Activated naive CD4-positive, alpha-beta T cell treated with anti-CD3 and anti-CD28 coated beads, Interleukin-2, amount 50 U/mL, for 16 hours (primary cell): Measurements from ENCODE around the gene SMPDL3B.

Experiments
- DNase-seq: peaks from one replicate; pipeline ENCODE4 v3.0.0-alpha.2; 2020

The SMPDL3B gene

DNA sequence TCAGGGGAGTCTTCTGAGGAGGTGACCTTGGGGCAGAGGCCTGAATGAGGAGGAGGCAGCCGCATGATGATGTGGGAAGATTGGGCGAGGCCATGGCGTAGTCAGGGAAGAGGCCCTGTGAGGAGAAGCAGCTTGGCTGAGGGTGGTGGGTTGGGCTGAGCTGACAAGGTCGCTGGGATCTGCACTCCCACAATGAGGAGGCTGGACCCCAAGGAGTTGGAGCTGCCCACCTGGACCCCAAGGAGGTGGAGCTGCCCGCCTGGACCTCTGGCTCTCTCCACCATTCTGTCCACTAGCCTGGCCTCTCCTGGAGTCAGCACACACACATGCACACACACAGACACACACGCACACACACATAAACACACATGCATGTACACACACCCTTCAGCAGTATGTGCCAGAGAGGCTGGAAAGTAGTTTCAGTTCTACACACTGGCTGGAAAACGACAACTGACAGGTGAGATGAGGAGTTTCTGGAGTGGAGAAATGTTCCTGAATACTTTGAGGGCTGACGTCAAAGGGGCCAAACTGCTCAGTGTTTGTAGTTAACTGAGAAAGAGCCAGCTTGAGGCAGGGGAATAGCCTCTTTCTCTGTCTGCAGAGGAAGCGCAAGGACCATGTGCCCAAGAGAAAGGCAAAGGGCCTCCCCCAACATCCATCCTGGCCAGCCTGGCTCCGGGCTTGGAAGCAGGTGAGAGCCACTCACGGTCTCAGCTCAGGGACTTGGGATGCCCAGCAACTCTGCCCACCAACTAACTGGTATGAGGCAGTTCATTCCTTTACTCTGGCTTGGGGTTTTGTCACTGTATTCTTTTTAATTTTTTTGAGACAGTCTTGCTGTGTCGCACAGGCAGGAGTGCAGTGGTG lies 7.1 kb downstream of the SMPDL3B start:
- no peak for DNase-seq

GRCh38 chr1:27945020-27945419 lies 10.2 kb downstream of the SMPDL3B start:
- no peak for DNase-seq

DNA sequence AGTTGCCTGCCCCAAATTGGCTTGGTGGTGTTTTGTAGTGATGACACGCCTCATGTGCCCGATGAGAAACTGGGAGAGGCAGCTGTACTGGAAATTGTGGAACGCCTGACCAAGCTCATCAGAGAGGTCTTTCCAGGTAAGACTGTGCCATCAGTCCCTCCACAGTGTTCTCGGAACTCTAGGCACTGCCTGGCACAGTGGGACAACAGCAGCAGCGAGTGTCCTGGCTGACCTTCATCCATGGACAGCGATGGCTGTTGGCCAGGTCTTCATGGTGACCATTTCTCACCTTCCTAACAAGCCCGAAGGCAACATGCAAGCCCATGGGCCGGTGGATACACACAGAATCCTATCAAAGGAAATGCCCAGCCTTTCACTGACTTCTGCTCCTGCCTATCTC lies 14.2 kb downstream of the SMPDL3B start:
- no peak for DNase-seq

GRCh38 chr1:27951396-27951795 lies 16.6 kb downstream of the SMPDL3B start:
- no peak for DNase-seq

DNA sequence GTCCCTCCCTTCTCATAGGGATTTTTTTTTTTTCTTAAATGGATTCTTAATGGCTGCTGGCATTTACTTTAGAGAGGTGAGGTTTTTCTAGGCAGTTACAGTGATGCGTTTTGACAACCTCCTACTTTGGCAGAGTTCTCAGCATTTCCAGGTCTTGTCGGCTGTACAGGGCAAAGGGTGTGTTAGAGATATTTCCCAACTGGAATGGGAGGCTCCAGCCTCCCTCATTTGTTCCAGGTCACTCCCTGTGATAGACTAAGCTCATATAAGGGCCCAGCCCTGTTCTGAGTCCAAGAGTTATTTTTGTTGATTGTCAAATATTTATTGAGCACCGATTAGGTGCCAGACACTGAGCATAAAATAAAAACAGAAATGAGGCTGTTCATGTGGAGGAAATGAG lies 17.3 kb downstream of the SMPDL3B start:
- no peak for DNase-seq

DNA sequence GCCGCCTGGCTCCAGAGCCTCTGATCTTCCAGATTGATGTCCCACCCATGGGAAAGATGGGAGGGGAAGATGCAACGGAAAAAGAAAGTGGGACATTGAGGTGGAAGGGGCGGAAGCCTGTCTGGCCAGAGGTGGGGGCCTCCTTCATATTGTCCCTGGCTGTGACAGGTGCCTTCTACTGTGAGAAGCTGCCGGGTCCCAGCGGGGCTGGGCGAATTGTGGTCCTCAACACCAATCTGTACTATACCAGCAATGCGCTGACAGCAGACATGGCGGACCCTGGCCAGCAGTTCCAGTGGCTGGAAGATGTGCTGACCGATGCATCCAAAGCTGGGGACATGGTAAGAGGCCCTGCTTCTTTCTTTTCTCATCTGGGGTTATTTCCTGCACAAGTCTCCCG lies 19.4 kb downstream of the SMPDL3B start:
- no peak for DNase-seq

DNA sequence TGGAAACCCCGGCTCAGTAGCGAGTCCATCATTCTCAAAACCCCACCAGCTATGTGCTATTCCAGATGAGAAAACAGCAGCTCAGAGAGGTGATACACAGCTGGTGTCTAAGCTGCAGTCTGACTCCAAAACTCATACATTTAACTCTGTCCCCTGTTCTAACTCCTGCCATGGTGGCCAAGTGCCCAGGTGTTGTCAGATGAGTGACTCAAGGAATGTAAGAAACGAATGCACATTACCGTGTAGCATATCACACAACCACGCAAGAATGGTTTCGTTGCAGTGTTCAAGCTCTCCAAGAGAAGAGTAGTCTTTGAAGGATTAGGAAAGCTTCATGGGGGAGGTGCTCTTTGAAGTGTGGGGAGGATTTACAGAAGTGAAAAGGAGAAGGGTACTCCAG lies 20.3 kb downstream of the SMPDL3B start:
- DNase-seq, result no peak

GRCh38 chr1:27956761-27957160 lies 22.0 kb downstream of the SMPDL3B start:
- no peak for DNase-seq

- DNase-seq, result no peak
These were observed 22.9 kb downstream of the SMPDL3B start for GRCh38 chr1:27957655-27958054.

DNA sequence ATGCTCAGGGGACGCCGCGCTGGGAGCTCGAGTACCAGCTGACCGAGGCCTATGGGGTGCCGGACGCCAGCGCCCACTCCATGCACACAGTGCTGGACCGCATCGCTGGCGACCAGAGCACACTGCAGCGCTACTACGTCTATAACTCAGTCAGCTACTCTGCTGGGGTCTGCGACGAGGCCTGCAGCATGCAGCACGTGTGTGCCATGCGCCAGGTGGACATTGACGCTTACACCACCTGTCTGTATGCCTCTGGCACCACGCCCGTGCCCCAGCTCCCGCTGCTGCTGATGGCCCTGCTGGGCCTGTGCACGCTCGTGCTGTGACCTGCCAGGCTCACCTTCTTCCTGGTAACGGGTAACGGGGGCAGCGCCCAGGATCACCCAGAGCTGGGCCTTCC lies 23.7 kb downstream of the SMPDL3B start:
- DNase-seq, result no peak

DNA sequence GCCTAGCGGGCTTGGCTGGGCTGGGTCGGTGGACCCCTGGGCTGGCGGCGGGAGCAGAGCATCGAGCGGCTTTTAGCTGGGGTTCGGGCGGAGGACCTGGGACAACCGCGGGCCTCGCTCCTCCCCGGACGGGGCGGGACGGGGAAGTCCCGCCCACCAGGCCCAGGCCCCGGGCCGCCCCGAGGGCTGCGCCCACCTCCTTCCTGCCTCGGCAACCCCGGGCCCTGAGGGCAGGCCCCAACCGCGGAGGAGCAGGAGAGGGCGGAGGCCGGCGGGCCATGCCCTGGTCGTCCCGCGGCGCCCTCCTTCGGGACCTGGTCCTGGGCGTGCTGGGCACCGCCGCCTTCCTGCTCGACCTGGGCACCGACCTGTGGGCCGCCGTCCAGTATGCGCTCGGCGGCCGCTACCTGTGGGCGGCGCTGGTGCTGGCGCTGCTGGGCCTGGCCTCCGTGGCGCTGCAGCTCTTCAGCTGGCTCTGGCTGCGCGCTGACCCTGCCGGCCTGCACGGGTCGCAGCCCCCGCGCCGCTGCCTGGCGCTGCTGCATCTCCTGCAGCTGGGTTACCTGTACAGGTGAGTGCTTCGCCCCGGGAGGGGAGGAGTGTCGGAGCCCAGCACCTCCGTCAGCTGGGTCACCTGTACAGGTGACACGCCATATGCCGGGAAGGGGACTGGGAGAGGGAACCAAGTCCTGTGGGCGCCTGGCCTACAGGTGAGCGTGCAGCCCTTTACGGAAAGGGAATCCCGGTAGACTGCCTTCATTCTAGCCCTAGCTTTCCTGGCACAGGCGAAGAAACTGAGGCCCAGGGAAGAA lies 25.2 kb downstream of the SMPDL3B start, which contains the start of gene XKR8:
Gene XKR8 (plus strand): TSS at position 182 of the 812 bp plus-strand sequence. CDS start 97 bp downstream, at position 279.
- peak; percentile 86 for DNase-seq

DNA sequence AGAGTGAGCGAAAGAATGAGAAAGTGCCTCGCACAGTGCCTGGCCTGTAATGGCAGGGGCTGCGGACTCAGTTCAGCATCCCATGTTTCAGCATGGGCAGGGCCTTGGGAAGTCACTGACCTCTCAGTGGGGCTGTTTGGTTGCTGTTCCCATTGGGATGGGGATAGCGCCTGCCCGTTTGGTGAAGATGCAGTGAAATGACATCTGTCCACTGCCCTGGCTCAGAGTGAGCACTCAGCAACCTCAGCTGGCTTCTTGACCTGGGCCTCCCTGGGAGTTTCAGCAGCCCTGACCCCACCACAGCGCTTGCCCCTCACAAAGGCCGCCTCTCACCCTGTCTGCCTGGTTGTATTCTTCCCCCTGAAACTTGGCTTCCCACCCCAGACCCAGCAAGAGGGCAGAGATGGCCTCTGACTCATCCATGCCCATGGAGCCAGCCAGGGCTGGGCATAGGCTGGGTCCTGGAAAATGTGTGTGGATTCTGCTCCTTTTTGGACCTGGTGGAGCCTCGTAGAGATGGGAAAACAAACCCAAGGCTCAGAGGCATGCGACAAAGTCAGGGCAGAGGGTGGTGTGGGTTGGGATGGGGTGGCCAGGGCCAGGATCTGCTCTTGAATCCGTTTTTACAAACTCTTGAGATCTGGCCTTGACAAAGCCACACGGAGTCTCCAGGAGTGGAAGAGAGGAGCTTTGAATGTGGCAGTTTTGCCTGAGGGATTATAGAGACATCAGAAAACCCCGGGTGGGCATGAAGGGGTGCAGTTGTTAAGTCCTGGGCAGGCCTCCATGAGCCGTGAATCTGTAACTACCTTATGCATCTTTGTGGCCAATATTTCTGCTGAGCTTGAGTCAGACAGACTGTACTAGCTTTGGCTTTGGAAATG lies 26.2 kb downstream of the SMPDL3B start:
- DNase-seq, result no peak

DNA sequence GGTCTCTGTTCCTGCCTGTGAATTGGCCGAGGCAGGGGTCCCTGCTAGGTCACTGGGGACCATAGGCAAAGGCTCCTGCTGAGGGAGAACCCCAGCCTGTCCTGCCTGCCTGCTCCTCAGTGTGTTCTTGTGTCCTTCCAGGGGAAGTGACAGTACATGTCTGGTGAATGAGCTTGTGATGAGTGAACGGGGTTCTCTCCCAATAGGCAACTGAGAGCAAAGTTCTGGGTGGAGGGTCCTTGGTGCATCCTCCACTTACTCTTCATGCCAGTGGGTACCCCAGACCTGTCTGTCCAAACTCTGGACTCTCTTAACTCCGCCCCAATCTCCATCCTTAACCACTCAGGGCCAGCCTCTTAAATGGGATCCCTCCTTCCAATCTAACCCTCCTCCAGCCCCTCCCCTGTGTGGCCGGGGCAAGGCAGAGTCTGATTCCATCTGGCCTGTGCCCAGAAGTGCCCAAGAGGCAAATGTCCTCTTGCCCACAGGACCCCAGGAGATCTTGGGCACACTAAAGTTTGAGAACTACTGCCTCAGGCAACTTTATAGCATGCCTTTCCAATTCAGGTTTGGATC lies 26.9 kb downstream of the SMPDL3B start:
- no peak for DNase-seq

GRCh38 chr1:27963393-27963792 lies 28.6 kb downstream of the SMPDL3B start:
- DNase-seq, result no peak

GRCh38 chr1:27966402-27967105 lies 31.8 kb downstream of the SMPDL3B start:
- no peak for DNase-seq

DNA sequence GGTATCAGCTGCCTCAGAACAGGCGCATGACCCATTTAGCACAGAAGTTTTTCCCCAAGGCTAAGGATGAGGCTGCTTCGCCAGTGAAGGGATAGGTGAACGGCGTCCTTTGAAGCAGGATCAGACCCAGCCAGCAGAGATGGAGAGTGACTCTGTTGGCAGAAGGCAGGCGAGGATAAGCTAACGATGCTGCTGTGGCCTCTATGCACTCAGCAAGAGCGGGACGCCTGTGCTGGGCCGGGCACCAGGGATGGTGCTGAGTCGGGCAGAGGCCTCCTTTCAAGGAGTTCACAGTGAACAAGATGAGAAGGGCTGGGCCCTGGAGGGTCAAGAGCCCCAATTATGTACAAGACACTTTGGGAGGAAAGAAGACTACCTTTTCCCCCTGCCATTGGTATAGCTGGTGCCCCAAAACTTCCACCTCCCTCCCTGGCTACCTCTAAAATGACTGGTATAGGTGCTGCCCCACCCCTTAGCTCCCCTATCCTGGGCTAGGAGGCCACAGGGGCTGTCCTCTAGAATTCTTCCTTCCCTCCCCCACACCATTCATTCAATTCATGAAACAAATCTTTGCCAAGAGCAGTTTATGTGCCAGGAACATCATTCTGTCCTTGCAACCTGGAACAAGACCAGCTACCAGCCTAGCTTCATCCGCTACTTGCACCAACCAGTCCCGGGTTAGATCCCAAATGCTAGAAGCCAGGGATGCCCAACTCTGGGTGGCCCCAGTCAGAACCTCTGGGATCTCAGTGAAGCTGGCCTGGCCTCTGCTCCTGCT lies 32.5 kb downstream of the SMPDL3B start:
- DNase-seq, result no peak

- no peak for DNase-seq
These were observed 33.2 kb downstream of the SMPDL3B start for GRCh38 chr1:27967884-27968466.

- no peak for DNase-seq
These were observed 33.9 kb downstream of the SMPDL3B start for GRCh38 chr1:27968692-27969091.

- DNase-seq, result no peak
These were observed 35.6 kb downstream of the SMPDL3B start for GRCh38 chr1:27970401-27970800.

- DNase-seq, result no peak
These were observed 36.9 kb downstream of the SMPDL3B start for GRCh38 chr1:27971674-27972073.

DNA sequence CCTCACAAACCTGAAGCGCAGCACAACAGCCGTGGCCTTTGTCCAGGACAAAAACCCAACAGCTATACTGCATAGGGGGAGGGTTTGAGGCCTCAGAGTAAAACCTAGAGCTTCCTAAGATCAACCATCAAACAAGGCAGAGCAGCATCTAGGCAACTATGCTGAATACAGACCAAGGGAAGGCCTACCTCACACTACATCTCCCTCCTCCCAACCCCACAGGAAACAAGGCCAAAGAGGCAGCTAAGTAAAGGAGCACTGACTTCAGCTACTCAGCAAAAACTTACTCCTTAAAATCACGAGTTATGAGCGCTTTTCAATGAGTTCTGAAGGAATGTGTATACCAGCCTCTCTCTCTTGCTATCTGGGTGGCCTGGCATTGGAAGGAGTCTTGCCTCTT lies 37.3 kb downstream of the SMPDL3B start:
- no peak for DNase-seq
